ENCODE data around the gene HOXD8.

The HOXD8 gene

GRCh38 chr2:176096243-176096985 lies 33.1 kb upstream of the HOXD8 start:
- DNase-seq (ENCODE audit: low read depth), result no peak
- no peak for TF ChIP-seq CTCF (IDR thresholded peaks at IDR 0.05; ENCODE audit: low read length, missing control alignments)
- H3K4me3 ChIP-seq (replicated peaks; ENCODE audit: low read depth, low read length), result peak overlapping the region; percentile 34

GRCh38 chr2:176096986-176097819 lies 32.3 kb upstream of the HOXD8 start:
- H3K4me3 ChIP-seq (replicated peaks; ENCODE audit: low read depth, low read length), result peak overlapping the region; percentile 34
- peak; percentile 63 for DNase-seq (ENCODE audit: low read depth)
- peak; percentile 82 for TF ChIP-seq CTCF (IDR thresholded peaks at IDR 0.05; ENCODE audit: low read length, missing control alignments)

- no peak for DNase-seq (ENCODE audit: low read depth)
- no peak for TF ChIP-seq CTCF (IDR thresholded peaks at IDR 0.05; ENCODE audit: low read length, missing control alignments)
- H3K4me3 ChIP-seq (replicated peaks; ENCODE audit: low read depth, low read length), result no peak overlapping the region
Measured at GRCh38 chr2:176097820-176098365, 31.6 kb upstream of the HOXD8 start.

- TF ChIP-seq CTCF (IDR thresholded peaks at IDR 0.05; ENCODE audit: low read length, missing control alignments), result no peak
- DNase-seq (ENCODE audit: low read depth), result no peak
- no peak overlapping the region for H3K4me3 ChIP-seq (replicated peaks; ENCODE audit: low read depth, low read length)
Measured at GRCh38 chr2:176098366-176099158, 30.9 kb upstream of the HOXD8 start.

- TF ChIP-seq CTCF (IDR thresholded peaks at IDR 0.05; ENCODE audit: low read length, missing control alignments), result no peak
- DNase-seq (ENCODE audit: low read depth), result no peak
Measured at GRCh38 chr2:176099159-176099727, 30.3 kb upstream of the HOXD8 start.

More at GRCh38 chr2:176099159-176099727, 30.3 kb upstream of the HOXD8 start:
- no peak overlapping the region for H3K4me3 ChIP-seq (replicated peaks; ENCODE audit: low read depth, low read length)
